GM21529 (cell line): Measurements from ENCODE around the gene RAB15.

Experiments
- ATAC-seq: cut with Tn5 transposase; IDR thresholded peaks from one replicate; pipeline ENCODE4 v1.9.1; 2021; ENCODE audit not compliant: unreplicated experiment

The RAB15 gene

GRCh38 chr14:64956697-64957406 is 15.3 kb downstream of the RAB15 start:
- no peak for ATAC-seq

- no peak for ATAC-seq
Observed at GRCh38 chr14:64955297-64955696, 16.8 kb downstream of the RAB15 start.

- no peak for ATAC-seq
Observed at GRCh38 chr14:64954491-64955240, 17.5 kb downstream of the RAB15 start.

- no peak for ATAC-seq
Observed at GRCh38 chr14:64953661-64954060, 18.5 kb downstream of the RAB15 start.

- no peak for ATAC-seq
Observed at GRCh38 chr14:64953310-64953654, 18.9 kb downstream of the RAB15 start.

DNA sequence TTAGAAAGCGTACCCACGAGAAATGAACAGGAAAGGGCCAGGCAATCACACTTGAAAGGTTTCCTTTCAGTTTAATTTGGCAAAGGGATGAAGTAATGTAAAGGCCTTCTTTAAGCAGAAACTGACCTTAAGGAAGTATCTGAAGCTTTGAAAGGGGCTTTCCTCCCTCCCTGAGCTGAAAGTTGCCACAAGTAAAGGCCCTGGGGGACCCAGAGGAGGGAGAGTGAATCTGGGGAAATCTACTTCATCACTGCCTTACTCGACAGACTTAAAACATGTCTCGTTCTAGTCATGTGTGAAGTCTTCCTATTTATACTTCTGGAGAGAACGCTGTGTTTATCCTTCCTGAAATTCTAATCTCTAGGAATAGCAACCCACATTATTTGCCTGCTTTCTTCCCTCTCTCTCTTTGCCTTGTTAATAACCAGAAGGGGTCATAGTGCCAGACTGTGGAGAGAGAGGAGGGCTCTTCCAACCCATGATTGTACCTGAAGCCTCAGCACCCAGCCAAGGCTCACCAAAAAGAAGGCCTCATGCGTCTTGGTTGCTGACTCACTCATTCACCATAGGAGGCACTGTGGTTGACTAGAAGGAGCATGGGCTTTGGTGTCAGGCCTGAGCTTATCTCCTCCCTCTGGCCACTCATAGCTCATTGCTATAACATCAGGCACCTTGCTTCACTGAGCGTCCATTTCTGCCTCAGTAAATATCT is 19.4 kb downstream of the RAB15 start:
- peak; percentile 56 for ATAC-seq

- ATAC-seq = no peak
Observed at GRCh38 chr14:64951724-64952123, 20.4 kb downstream of the RAB15 start.

DNA sequence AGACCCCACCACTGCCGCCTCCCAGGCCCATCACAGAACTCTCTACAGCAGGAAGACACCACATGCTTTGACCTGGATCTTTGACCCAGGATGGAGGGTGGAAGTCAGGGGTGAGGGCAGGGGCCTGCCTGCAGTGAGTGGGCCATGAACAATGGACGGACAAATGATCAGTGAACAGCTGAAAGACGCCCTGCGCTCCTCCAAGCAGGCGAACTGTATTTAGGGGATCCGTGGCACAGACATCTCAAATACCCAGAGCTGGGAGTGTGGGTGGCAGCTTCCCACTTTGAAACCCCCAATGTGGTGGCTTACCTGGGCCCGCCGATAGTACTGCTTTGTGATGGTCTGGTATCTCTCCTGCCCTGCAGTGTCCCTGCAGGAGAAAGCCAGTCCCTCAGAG is 20.8 kb downstream of the RAB15 start:
- ATAC-seq = no peak

DNA sequence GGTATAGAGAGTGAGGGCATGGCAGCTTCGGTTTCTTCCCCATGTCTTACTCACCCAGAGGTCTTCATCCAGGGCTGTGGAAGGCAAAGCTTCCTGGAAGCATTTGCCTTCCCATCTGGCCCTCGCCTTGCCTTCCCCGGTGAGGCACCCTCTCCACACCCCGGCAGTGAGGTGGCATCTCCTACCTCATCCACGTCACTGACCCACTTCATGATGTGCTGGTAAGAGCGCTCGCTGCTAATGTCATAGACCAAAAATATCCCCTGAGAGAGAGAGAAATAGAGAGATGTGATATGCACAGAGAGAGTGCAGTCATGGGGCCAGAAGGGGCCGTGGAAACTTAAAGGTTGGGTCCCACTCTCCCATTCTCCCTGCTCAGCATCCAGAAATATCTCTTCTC is 21.2 kb downstream of the RAB15 start:
- ATAC-seq = no peak

DNA sequence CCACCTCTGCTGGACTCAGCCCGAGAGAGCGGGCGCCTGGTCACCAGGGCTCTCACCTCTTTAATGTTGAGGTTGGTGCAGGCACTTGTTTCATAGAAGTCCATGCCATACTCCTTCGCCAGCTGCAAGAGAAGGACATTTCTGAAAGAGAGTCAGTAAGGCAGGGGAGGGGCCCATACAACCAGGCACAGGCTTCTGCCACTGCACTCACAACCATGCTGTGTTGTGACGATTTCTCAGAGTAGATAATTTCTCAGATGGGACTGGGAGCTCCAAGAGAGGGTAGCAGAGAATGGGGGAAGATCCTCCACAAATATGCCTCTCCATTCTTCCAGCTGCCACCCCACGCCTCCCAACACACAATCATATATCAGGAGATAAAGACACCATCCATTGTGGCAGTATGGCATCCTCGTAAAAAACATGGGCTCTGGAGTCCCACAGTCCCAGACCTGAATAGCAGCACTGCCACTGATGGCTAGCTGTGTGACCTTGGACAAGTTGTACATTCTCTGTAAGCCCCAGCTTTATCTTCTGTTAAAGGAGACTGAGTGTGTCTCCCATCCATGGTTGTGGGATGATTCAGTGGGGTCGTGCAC is 23.4 kb downstream of the RAB15 start:
- ATAC-seq = no peak

DNA sequence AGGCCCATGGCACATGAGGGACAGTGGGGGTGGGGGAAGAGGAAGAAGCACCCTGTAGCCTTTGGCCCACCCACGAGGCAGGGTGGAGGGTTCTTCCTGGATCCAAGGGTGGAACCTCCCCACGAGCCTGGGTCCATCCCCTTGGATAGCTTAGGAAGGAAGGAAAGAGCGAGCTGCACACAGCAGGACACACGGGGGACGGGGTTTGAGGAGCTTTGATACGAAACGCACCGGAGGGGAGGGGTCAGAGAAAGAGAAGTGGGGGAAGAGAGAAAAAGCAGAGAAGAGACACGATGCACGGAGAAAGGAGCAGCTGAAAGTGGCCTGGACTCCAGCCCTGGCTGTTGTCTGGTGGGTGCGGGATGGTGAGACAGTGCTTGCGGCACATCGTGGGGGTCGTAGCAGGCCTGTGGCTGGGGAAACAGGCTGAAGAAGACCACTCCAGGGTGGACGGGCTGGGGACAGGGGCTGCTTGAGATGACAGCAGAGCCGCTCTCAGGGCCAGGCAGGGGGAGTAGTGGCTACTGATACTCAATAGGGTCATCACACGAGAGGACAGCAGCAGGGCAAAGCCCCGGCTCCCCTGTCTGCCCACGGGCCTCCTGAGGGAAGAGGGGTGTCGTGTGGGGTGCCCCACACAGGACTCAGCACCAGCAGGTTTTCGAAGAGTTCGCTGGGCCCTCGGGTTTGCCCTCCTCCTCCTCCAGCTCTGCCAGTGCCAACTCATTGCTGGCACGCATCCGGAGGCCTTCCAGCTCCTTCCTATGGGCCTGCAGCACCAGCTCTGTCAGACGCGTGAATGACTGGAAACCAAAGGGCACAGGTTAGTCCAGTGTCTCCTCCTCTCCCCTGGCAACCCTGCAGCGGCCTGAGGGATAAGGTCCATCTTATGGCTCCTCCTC is 24.2 kb downstream of the RAB15 start:
- ATAC-seq = no peak

GRCh38 chr14:64946310-64947045 is 25.7 kb downstream of the RAB15 start:
- no peak for ATAC-seq

GRCh38 chr14:64945431-64946178 is 26.5 kb downstream of the RAB15 start:
- no peak for ATAC-seq

- ATAC-seq = no peak
Observed at GRCh38 chr14:64944861-64945260, 27.3 kb downstream of the RAB15 start.

GRCh38 chr14:64944041-64944440 is 28.1 kb downstream of the RAB15 start:
- ATAC-seq = no peak

- ATAC-seq = no peak
Observed at GRCh38 chr14:64943556-64943955, 28.6 kb downstream of the RAB15 start.

DNA sequence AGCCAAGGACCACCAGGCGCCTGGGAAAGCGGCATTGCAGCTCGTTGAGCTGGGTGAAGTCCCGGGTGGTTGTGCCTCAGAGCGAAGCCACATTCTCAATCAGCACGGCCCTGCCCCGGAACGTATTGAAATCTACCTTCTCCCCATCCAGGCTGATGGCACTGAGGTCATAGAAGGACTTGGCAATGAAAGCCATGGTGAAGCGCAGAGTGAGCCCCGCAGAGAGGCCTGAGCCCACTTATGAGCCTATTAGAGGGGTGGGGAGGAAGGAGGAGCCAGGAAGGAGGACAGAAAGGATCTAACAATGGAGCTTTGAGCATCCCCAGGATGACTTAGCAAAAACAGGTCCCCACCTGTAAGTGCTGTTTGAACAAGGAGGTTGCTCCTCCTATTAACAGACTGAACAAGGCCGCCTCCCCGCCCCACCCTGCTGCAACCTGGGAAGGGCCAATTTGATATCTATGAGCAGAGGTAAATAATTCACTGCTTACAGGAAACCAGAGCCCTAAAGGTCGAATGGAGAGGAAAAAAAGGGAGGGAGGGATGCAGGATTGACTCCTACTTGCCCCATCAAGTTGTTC is 29.5 kb downstream of the RAB15 start, which contains the start of gene GPX2:
TSS of gene GPX2 (minus strand) at position 215 of the 581 bp plus-strand sequence. CDS start at position 196, 19 bp downstream.
- no peak for ATAC-seq

DNA sequence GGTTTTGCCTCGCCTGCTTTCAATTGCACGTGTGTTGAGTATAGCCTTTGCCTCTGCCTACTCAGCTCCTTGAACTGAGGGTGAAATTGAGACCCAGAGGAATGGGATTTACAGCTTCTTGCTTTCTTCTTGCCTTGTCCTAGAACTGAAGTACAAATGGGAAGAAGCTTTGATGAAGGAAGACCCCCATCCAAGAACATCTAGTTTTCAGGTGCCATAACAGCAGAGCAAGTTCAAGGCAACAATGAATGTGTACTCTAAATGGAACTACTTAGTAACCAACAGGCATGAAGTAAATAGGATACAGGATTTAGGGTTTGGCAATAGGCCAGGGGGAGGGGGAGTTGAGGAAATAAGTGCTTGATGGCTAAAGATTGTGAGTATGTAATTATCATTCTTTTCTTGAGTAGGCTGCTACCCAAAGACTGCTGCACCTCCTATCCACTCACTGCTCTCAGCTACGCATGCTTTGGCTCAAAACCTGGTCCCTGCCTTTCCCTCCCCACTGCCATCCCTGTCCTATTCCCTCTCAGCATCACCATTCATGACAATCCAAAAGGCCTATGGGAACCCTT is 31.7 kb downstream of the RAB15 start:
- no peak for ATAC-seq
